HG03460 (cell line): ENCODE results near the gene CFAP92.

Experiments
- ATAC-seq: cut with Tn5 transposase; IDR thresholded peaks from one replicate; pipeline ENCODE4 v1.9.1; 2021; ENCODE audit not compliant: unreplicated experiment

CFAP92 gene

GRCh38 chr3:129007792-129008191 lies 13.9 kb upstream of the CFAP92 start:
- ATAC-seq, result no peak

GRCh38 chr3:129006864-129007263 lies 13.0 kb upstream of the CFAP92 start:
- ATAC-seq, result no peak

GRCh38 chr3:129005526-129006303 lies 11.8 kb upstream of the CFAP92 start:
- ATAC-seq, result no peak

GRCh38 chr3:129004639-129005295 lies 10.9 kb upstream of the CFAP92 start:
- ATAC-seq, result no peak

- no peak for ATAC-seq
Observed at GRCh38 chr3:129003578-129004112, 9.8 kb upstream of the CFAP92 start.

- ATAC-seq, result no peak
Observed at GRCh38 chr3:129002573-129003569, 9.0 kb upstream of the CFAP92 start.

GRCh38 chr3:129001806-129002572 lies 8.1 kb upstream of the CFAP92 start:
- no peak for ATAC-seq

GRCh38 chr3:129001101-129001805 lies 7.4 kb upstream of the CFAP92 start, which contains the start of gene EFCC1:
Gene EFCC1 (plus strand): TSS chr3:129001304. CDS start chr3:129001629, 325 bp downstream.
- ATAC-seq, result no peak

- no peak for ATAC-seq
Observed at GRCh38 chr3:129000742-129001100, 6.8 kb upstream of the CFAP92 start.

- ATAC-seq, result no peak
Observed at GRCh38 chr3:128999102-128999501, 5.2 kb upstream of the CFAP92 start.

GRCh38 chr3:128998561-128998960 lies 4.7 kb upstream of the CFAP92 start:
- ATAC-seq, result no peak

- no peak for ATAC-seq
Observed at GRCh38 chr3:128997486-128998133, 3.7 kb upstream of the CFAP92 start.

GRCh38 chr3:128996726-128997125 lies 2.9 kb upstream of the CFAP92 start:
- no peak for ATAC-seq

GRCh38 chr3:128996200-128996599 lies 2.3 kb upstream of the CFAP92 start:
- no peak for ATAC-seq

GRCh38 chr3:128995737-128996136 lies 1.9 kb upstream of the CFAP92 start:
- no peak for ATAC-seq

GRCh38 chr3:128994581-128995546 lies 988 bp upstream of the CFAP92 start:
- no peak for ATAC-seq

GRCh38 chr3:128994173-128994512 lies 267 bp upstream of the CFAP92 start:
- ATAC-seq, result no peak

- no peak for ATAC-seq
Observed at GRCh38 chr3:128992926-128993460, 883 bp downstream of the CFAP92 start.
